GM12872 (cell line): Measurements from ENCODE around the gene GZMM.

ENCODE experiments used
- CTCF ChIP-seq: IDR thresholded peaks from 3 replicates; pipeline ENCODE4 v1.5.1; 2011; ENCODE audit warnings: low read depth, mild to moderate bottlenecking, low read length, moderate library complexity; ENCODE audit not compliant: insufficient read depth

GZMM gene

GRCh38 chr19:591099-591958, 47.5 kb downstream of the GZMM start:
- TF ChIP-seq CTCF: no peak

- TF ChIP-seq CTCF: no peak
Measured at GRCh38 chr19:592101-592500, 48.2 kb downstream of the GZMM start.

- no peak for TF ChIP-seq CTCF
Measured at GRCh38 chr19:593055-593454, 49.2 kb downstream of the GZMM start.

GRCh38 chr19:593505-593904, 49.7 kb downstream of the GZMM start:
- TF ChIP-seq CTCF: no peak

- no peak for TF ChIP-seq CTCF
Measured at GRCh38 chr19:594265-594870, 50.5 kb downstream of the GZMM start.

- no peak for TF ChIP-seq CTCF
Measured at GRCh38 chr19:595326-596262, 51.7 kb downstream of the GZMM start.

- no peak for TF ChIP-seq CTCF
Measured at GRCh38 chr19:596263-596655, 52.4 kb downstream of the GZMM start.
